ENCODE data around the gene C18orf63. TPM values are rescaled to one million over a fixed set of nuclear protein-coding genes. Genes with fewer than 3 reads are reported as not detected.

C18orf63 gene
- total and polyA plus RNA-seq, 4 donors, result not detected

- TF ChIP-seq HNF4G (IDR thresholded peaks at IDR 0.05), result peak; percentile 48
- TF ChIP-seq JUND (IDR thresholded peaks at IDR 0.05), result no peak
- TF ChIP-seq NR2F2 (IDR thresholded peaks at IDR 0.05), result peak; percentile 17
- peak in 1 of 2 donors; percentile 75 for TF ChIP-seq HNF4A (conservative IDR thresholded peaks at IDR 0.05)
- TF ChIP-seq YY1 (IDR thresholded peaks at IDR 0.05), result peak; percentile 81
- TF ChIP-seq, protein P1, sequence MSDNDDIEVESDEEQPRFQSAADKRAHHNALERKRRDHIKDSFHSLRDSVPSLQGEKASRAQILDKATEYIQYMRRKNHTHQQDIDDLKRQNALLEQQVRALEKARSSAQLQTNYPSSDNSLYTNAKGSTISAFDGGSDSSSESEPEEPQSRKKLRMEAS (IDR thresholded peaks at IDR 0.05), result peak; percentile 29
- no peak for TF ChIP-seq FOXA2 (IDR thresholded peaks at IDR 0.05)
- TF ChIP-seq ATF3 (IDR thresholded peaks at IDR 0.05), result no peak
- peak in 1 of 2 donors; percentile 20 for TF ChIP-seq EGR1 (IDR thresholded peaks at IDR 0.05; ENCODE audit: low read depth in 2 of 2)
- TF ChIP-seq GABPA (IDR thresholded peaks at IDR 0.05 in 1 of 2, conservative IDR thresholded peaks at IDR 0.05 in 1 of 2), result no peak
- Histone ChIP-seq H3K4me1 (ENCODE audit: control insufficient read depth in 4 of 4, insufficient read depth in 4 of 4, low read length in 3 of 4) (peaks cover 24 to 95% (median 76%) of the 10 kb centered on the region in 4 donors), H3K4me3 (ENCODE audit: low read depth in 1 of 3, low read length in 3 of 3) (peak overlapping the region; percentile 2 to 30 (median 14)), H3K27ac (ENCODE audit: low read depth in 1 of 2, low read length in 2 of 2) (peak overlapping the region; percentile 83 to 87), H3K9me3 (ENCODE audit: control insufficient read depth in 4 of 4, low read length in 3 of 4) (no peaks in the 10 kb centered on the region), H3K27me3 (ENCODE audit: control insufficient read depth in 4 of 4, insufficient read depth in 4 of 4, low read length in 3 of 4) (no peaks in the 10 kb centered on the region), H3K9ac (ENCODE audit: low read depth in 1 of 2, low read length in 2 of 2) (peak overlapping the region; percentile 48 to 77), H3K36me3 (ENCODE audit: control insufficient read depth in 4 of 4, insufficient read depth in 3 of 4, low read depth in 1 of 4, low read length in 3 of 4) (peaks cover 0 to 11% (median 2%) of the 10 kb centered on the region in 4 donors)
- no peak for DNase-seq (ENCODE audit: low spot score)
- WGBS, result 42% methylated on average over 10 of the region's 10 CpGs
Measured at GRCh38 chr18:74282755-74283554, 32.7 kb upstream of the C18orf63 start.

- H3K4me3 ChIP-seq (ENCODE audit: low read depth in 1 of 3, low read length in 3 of 3), result peak overlapping the region; percentile 2 to 14 (median 7)
- peak overlapping the region in 1 of 2 donors; percentile 77 for H3K9ac ChIP-seq (ENCODE audit: low read depth in 1 of 2, low read length in 2 of 2)
- peak overlapping the region; percentile 83 to 87 for H3K27ac ChIP-seq (ENCODE audit: low read depth in 1 of 2, low read length in 2 of 2)
- TF ChIP-seq REST (IDR thresholded peaks at IDR 0.05), result no peak
- 40% methylated on average over 10 of the region's 10 CpGs for WGBS
- peaks cover 0 to 16% (median 3%) of the 10 kb centered on the region in 4 donors for H3K36me3 ChIP-seq (ENCODE audit: control insufficient read depth in 4 of 4, insufficient read depth in 3 of 4, low read depth in 1 of 4, low read length in 3 of 4)
- peaks cover 24 to 92% (median 70%) of the 10 kb centered on the region in 4 donors for H3K4me1 ChIP-seq (ENCODE audit: control insufficient read depth in 4 of 4, insufficient read depth in 4 of 4, low read length in 3 of 4)
- no peak for DNase-seq (ENCODE audit: low spot score)
- H3K27me3 ChIP-seq (ENCODE audit: control insufficient read depth in 4 of 4, insufficient read depth in 4 of 4, low read length in 3 of 4), result no peaks in the 10 kb centered on the region
- no peaks in the 10 kb centered on the region for H3K9me3 ChIP-seq (ENCODE audit: control insufficient read depth in 4 of 4, low read length in 3 of 4)
Measured at GRCh38 chr18:74283646-74284045, 32.0 kb upstream of the C18orf63 start.

- H3K27me3 ChIP-seq (ENCODE audit: control insufficient read depth in 4 of 4, insufficient read depth in 4 of 4, low read length in 3 of 4), result no peaks in the 10 kb centered on the region
- H3K27ac ChIP-seq (ENCODE audit: low read depth in 1 of 2, low read length in 2 of 2), result peak overlapping the region; percentile 83 to 87
- H3K4me3 ChIP-seq (ENCODE audit: low read depth in 1 of 3, low read length in 3 of 3), result peak overlapping the region; percentile 0 to 50 (median 45)
- peaks cover 0 to 16% (median 2%) of the 10 kb centered on the region in 4 donors for H3K36me3 ChIP-seq (ENCODE audit: control insufficient read depth in 4 of 4, insufficient read depth in 3 of 4, low read depth in 1 of 4, low read length in 3 of 4)
- no peaks in the 10 kb centered on the region for H3K9me3 ChIP-seq (ENCODE audit: control insufficient read depth in 4 of 4, low read length in 3 of 4)
- DNase-seq (ENCODE audit: low spot score), result no peak
- H3K4me1 ChIP-seq (ENCODE audit: control insufficient read depth in 4 of 4, insufficient read depth in 4 of 4, low read length in 3 of 4), result peaks cover 20 to 86% (median 66%) of the 10 kb centered on the region in 4 donors
- WGBS, result 31% methylated on average over 11 of the region's 11 CpGs
- H3K9ac ChIP-seq (ENCODE audit: low read depth in 1 of 2, low read length in 2 of 2), result peak overlapping the region; percentile 50 to 64
- TF ChIP-seq EGR1 (IDR thresholded peaks at IDR 0.05; ENCODE audit: low read depth in 2 of 2) (no peak), HNF4A (conservative IDR thresholded peaks at IDR 0.05) (peak in 1 of 2 donors; percentile 10)
- TF ChIP-seq, protein P2, sequence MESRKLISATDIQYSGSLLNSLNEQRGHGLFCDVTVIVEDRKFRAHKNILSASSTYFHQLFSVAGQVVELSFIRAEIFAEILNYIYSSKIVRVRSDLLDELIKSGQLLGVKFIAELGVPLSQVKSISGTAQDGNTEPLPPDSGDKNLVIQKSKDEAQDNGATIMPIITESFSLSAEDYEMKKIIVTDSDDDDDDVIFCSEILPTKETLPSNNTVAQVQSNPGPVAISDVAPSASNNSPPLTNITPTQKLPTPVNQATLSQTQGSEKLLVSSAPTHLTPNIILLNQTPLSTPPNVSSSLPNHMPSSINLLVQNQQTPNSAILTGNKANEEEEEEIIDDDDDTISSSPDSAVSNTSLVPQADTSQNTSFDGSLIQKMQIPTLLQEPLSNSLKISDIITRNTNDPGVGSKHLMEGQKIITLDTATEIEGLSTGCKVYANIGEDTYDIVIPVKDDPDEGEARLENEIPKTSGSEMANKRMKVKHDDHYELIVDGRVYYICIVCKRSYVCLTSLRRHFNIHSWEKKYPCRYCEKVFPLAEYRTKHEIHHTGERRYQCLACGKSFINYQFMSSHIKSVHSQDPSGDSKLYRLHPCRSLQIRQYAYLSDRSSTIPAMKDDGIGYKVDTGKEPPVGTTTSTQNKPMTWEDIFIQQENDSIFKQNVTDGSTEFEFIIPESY (IDR thresholded peaks at IDR 0.05), result no peak
- TF ChIP-seq, protein P1 (IDR thresholded peaks at IDR 0.05), result no peak
Measured at GRCh38 chr18:74284191-74284979, 31.3 kb upstream of the C18orf63 start.

Data from liver (tissue), 9 donors.